T-helper 17 cell (primary cell): Measurements from ENCODE around the gene PKHD1. TPM values are rescaled to one million over a fixed set of nuclear protein-coding genes. Genes with fewer than 3 reads are reported as not detected.

Experiments used
- ATAC-seq: fragments of 150-1000 bp; cut with Tn5 transposase; 2 replicates; pipeline ENCODE4 v1.10.0; 2021; ENCODE audit warnings: mild to moderate bottlenecking, moderate library complexity
- DNase-seq, 3 donors: peaks; one replicate each; pipeline versions ENCODE4 v3.0.0 to v3.0.0-alpha.2; 2020 to 2021
- H3K9me3 ChIP-seq: one replicate; pipeline ENCODE4 v1.7.0; 2013; ENCODE audit warnings: low read length, mild to moderate bottlenecking; ENCODE audit not compliant: control insufficient read depth, poor library complexity, severe bottlenecking
- H3K27ac Mint-ChIP-seq: one replicate; pipeline ENCODE4 v1.8.0; 2022; ENCODE audit warnings: mild to moderate bottlenecking, moderate library complexity, mixed read lengths
- H3K27me3 Mint-ChIP-seq: one replicate; pipeline ENCODE4 v1.8.0; 2022; ENCODE audit warnings: mixed read lengths
- H3K36me3 Mint-ChIP-seq: one replicate; pipeline ENCODE4 v1.8.0; 2022; ENCODE audit warnings: low read depth, mixed read lengths
- H3K4me1 Mint-ChIP-seq: one replicate; pipeline ENCODE4 v1.8.0; 2022; ENCODE audit warnings: mild to moderate bottlenecking, mixed read lengths
- H3K4me3 Mint-ChIP-seq: one replicate; pipeline ENCODE4 v1.8.0; 2022; ENCODE audit warnings: mild to moderate bottlenecking, moderate library complexity, mixed read lengths
- total RNA-seq, 4 donors: library from RNA in 2 of 4; stranded (reverse) in 2 of 4; gene quantifications; one replicate each; pipeline ENCODE4 v1.2.3 and lab custom pipeline; 2022 to 2026

The PKHD1 gene
- total RNA-seq, 2 donors from 2014 or later, result 0.02 TPM; not detected in 1

- no peak overlapping the region for H3K4me3 Mint-ChIP-seq
- H3K27ac Mint-ChIP-seq, result no peak overlapping the region
- H3K27me3 Mint-ChIP-seq, result no peaks in the 10 kb centered on the region
- DNase-seq, result no peak
- no peaks in the 10 kb centered on the region for H3K36me3 Mint-ChIP-seq
- no peak for ATAC-seq
- H3K4me1 Mint-ChIP-seq, result no peaks in the 10 kb centered on the region
- H3K9me3 ChIP-seq, result no peaks in the 10 kb centered on the region
Observed at GRCh38 chr6:51578994-51579393, 508.4 kb downstream of the PKHD1 start.

GRCh38 chr6:51578362-51578761 is 509.1 kb downstream of the PKHD1 start:
- ATAC-seq (no peak), DNase-seq (no peak)
- Mint-ChIP-seq H3K27ac (no peak overlapping the region), H3K4me3 (no peak overlapping the region), H3K27me3 (no peaks in the 10 kb centered on the region), H3K4me1 (no peaks in the 10 kb centered on the region), H3K36me3 (no peaks in the 10 kb centered on the region)
- no peaks in the 10 kb centered on the region for H3K9me3 ChIP-seq

GRCh38 chr6:51574040-51574439 is 513.4 kb downstream of the PKHD1 start:
- DNase-seq, result no peak
- Mint-ChIP-seq H3K4me1 (no peaks in the 10 kb centered on the region), H3K36me3 (no peaks in the 10 kb centered on the region), H3K4me3 (no peak overlapping the region), H3K27ac (no peak overlapping the region), H3K27me3 (no peaks in the 10 kb centered on the region)
- no peaks in the 10 kb centered on the region for H3K9me3 ChIP-seq
- no peak for ATAC-seq

- no peak for DNase-seq
- Mint-ChIP-seq H3K4me1 (no peaks in the 10 kb centered on the region), H3K27me3 (no peaks in the 10 kb centered on the region), H3K4me3 (no peak overlapping the region), H3K36me3 (no peaks in the 10 kb centered on the region), H3K27ac (no peak overlapping the region)
- no peaks in the 10 kb centered on the region for H3K9me3 ChIP-seq
- ATAC-seq, result no peak
Observed at GRCh38 chr6:51571168-51571567, 516.2 kb downstream of the PKHD1 start.

- H3K27me3 Mint-ChIP-seq, result no peaks in the 10 kb centered on the region
- H3K9me3 ChIP-seq, result no peaks in the 10 kb centered on the region
- no peak for ATAC-seq
- DNase-seq, result no peak
- H3K4me3 Mint-ChIP-seq, result no peak overlapping the region
- no peak overlapping the region for H3K27ac Mint-ChIP-seq
- H3K36me3 Mint-ChIP-seq, result no peaks in the 10 kb centered on the region
- H3K4me1 Mint-ChIP-seq, result no peaks in the 10 kb centered on the region
Observed at GRCh38 chr6:51570168-51570921, 517.1 kb downstream of the PKHD1 start.

GRCh38 chr6:51569594-51569993 is 517.8 kb downstream of the PKHD1 start:
- no peak overlapping the region for H3K27ac Mint-ChIP-seq
- no peak for ATAC-seq
- no peaks in the 10 kb centered on the region for H3K36me3 Mint-ChIP-seq
- H3K9me3 ChIP-seq, result no peaks in the 10 kb centered on the region
- no peaks in the 10 kb centered on the region for H3K27me3 Mint-ChIP-seq
- H3K4me3 Mint-ChIP-seq, result no peak overlapping the region
- no peak for DNase-seq
- no peaks in the 10 kb centered on the region for H3K4me1 Mint-ChIP-seq

DNA sequence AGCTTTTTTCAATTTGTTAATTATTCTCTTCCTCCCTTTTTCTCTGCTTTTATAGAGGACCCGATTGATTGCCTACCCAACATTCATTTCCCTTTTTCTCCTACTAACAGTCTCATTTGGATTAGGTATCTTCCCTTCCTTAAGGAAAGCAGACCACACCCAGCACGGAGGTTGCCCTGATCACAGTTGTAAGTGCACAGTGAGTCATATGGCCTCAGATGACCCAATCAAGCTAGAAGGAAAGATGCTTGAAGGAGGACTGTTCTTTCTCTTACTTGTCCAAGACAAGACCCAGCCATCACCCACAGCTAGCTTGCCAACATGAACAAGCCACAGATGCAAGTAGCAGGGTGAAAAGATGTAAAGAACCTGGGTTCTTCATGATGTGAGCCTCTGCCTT is 518.6 kb downstream of the PKHD1 start:
- ATAC-seq (no peak), DNase-seq (no peak)
- H3K27me3 Mint-ChIP-seq, result no peaks in the 10 kb centered on the region

DNA sequence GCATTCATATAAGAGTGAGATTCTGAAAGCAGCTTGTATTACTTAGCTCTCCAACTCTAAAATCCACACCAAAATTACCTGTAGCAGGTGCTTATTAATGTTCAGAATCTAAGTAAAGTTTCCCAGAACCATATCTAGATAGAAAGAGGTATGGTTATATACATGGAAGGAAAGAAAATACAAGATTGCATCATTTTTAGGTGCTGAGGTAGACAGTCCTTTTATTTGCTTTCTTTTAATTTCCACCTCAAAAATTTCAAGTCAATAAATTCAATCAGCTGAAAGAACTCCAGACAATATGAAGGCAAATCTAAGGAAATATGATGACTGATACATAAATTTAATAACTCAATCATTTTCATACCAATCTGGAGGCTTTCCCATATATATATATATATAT is 521.9 kb downstream of the PKHD1 start:
- Mint-ChIP-seq H3K4me1 (no peaks in the 10 kb centered on the region), H3K27ac (no peak overlapping the region), H3K36me3 (no peaks in the 10 kb centered on the region), H3K27me3 (no peaks in the 10 kb centered on the region), H3K4me3 (no peak overlapping the region)
- no peaks in the 10 kb centered on the region for H3K9me3 ChIP-seq
- ATAC-seq, result no peak
- DNase-seq, result no peak

More for the DNA sequence above, 518.6 kb downstream of the PKHD1 start:
- Mint-ChIP-seq H3K27ac (no peak overlapping the region), H3K4me1 (no peaks in the 10 kb centered on the region), H3K4me3 (no peak overlapping the region), H3K36me3 (no peaks in the 10 kb centered on the region)
- H3K9me3 ChIP-seq, result no peaks in the 10 kb centered on the region

Other genes starting within 250 kb of the PKHD1 start
- under 1 TPM; 0.50 to 0.68 TPM for gene IL17A, start 98.8 kb upstream of the PKHD1 start, total RNA-seq
- under 1 TPM; 0.35 to 0.68 TPM for gene IL17F, start 156.9 kb upstream of the PKHD1 start, total RNA-seq
- 10 to 100 TPM; 20.3 to 24.3 TPM for gene MCM3, start 197.1 kb upstream of the PKHD1 start, total RNA-seq